Endothelial cell of umbilical vein (primary cell): ENCODE data around the gene TNFRSF14.

ENCODE experiments used
- EZH2 ChIP-seq: IDR thresholded peaks from 2 replicates; pipeline ENCODE4 v1.6.1; 2012; ENCODE audit warnings: borderline replicate concordance, low read depth, mild to moderate bottlenecking, moderate library complexity, low read length, inconsistent platforms; ENCODE audit not compliant: severe bottlenecking
- FOS ChIP-seq: IDR thresholded peaks from 2 replicates; pipeline ENCODE4 v1.6.1; 2011; ENCODE audit warnings: mild to moderate bottlenecking, low read length, moderate library complexity, borderline replicate concordance; ENCODE audit not compliant: insufficient read depth
- GATA2 ChIP-seq: IDR thresholded peaks from 2 replicates; pipeline ENCODE4 v1.7.0; 2011; ENCODE audit warnings: low read depth, mild to moderate bottlenecking, moderate library complexity, mixed read lengths, low read length; ENCODE audit not compliant: insufficient read length, insufficient read depth
- JUN ChIP-seq: IDR thresholded peaks from 2 replicates; pipeline ENCODE4 v1.6.1; 2011; ENCODE audit warnings: borderline replicate concordance, low read depth; ENCODE audit not compliant: insufficient read length, insufficient read depth
- MYC ChIP-seq: IDR thresholded peaks from one replicate; pipeline ENCODE4 v1.6.1; 2011; ENCODE audit warnings: mild to moderate bottlenecking, low read depth, low read length
- POLR2A ChIP-seq: IDR thresholded peaks from 2 replicates; pipeline ENCODE4 v1.6.1; 2012; ENCODE audit warnings: low read depth, mild to moderate bottlenecking, control low read depth, low read length
- POLR2AphosphoS5 ChIP-seq: IDR thresholded peaks from 2 replicates; pipeline ENCODE4 v1.6.1; 2012; ENCODE audit warnings: low read depth, mild to moderate bottlenecking, control low read depth, low read length, moderate library complexity; ENCODE audit not compliant: insufficient read depth
- TF ChIP-seq, protein P1 (sequence below), 2 donors: IDR thresholded peaks; 1 replicate in 1 of 2; 2 replicates in 1 of 2; pipeline ENCODE4 v1.5.1; 2011; ENCODE audit warnings: low read length in 2 of 2, mild to moderate bottlenecking in 2 of 2, moderate library complexity in 2 of 2, control low read depth in 1 of 2, inconsistent platforms in 1 of 2, low read depth in 1 of 2; ENCODE audit not compliant: insufficient read depth in 1 of 2; ENCODE audit errors: extremely low read depth in 1 of 2
- TF ChIP-seq, protein P2 (sequence below): IDR thresholded peaks from 2 replicates; pipeline ENCODE4 v1.6.1; 2011; ENCODE audit not compliant: insufficient read depth, insufficient read length

DNA sequence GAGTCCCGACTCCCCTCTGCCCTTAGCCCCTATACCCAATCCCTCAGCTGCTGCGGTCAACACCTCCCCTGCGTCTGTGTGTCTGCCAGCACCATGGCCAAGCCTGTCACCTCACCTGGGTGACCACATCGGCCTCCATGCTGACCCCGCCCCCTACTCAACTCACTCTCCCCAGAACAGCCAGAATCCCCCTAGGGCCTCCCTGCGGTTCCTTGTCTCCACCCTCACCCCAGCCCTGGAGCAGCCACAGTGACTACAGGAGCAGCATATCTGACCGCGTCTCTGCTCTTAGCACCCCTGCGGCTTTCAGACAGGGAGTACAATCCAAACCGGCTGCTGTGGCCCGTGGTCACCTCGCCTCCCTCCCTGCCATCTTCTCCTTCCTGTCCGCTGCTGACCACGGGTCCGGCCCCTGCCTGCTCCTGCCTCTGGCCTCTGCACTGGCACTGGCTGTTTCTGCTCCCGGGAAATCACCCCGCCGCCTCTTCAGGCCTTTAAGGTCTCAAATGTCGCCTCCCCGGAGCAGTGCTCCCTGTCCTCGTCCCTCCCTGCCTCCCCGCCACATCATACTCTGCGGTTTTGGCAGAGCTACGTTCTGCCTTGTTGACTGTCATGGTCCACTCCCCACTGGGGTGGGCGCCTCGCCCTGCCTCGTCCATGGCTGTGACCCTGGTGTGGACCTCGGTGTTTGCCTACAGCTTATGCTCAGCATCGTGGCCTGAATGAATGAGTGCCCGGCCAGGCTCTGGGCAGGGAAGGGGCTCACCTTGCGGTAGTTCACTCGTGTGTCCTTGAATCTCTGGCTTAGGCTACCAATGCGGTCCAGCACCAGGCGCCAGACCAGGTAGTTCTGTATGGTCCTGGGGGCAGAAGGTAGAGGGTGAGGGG is 41.5 kb downstream of the TNFRSF14 start:
- TF ChIP-seq, protein P1, sequence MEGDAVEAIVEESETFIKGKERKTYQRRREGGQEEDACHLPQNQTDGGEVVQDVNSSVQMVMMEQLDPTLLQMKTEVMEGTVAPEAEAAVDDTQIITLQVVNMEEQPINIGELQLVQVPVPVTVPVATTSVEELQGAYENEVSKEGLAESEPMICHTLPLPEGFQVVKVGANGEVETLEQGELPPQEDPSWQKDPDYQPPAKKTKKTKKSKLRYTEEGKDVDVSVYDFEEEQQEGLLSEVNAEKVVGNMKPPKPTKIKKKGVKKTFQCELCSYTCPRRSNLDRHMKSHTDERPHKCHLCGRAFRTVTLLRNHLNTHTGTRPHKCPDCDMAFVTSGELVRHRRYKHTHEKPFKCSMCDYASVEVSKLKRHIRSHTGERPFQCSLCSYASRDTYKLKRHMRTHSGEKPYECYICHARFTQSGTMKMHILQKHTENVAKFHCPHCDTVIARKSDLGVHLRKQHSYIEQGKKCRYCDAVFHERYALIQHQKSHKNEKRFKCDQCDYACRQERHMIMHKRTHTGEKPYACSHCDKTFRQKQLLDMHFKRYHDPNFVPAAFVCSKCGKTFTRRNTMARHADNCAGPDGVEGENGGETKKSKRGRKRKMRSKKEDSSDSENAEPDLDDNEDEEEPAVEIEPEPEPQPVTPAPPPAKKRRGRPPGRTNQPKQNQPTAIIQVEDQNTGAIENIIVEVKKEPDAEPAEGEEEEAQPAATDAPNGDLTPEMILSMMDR (IDR thresholded peaks at IDR 0.05; ENCODE audit: extremely low read depth in 1 of 2, insufficient read depth in 1 of 2, low read depth in 1 of 2, low read length in 2 of 2) = no peak
- TF ChIP-seq EZH2 (no peak), JUN (no peak), POLR2A (no peak), POLR2AphosphoS5 (no peak), GATA2 (no peak), MYC (no peak), FOS (no peak)
- TF ChIP-seq, protein P2, sequence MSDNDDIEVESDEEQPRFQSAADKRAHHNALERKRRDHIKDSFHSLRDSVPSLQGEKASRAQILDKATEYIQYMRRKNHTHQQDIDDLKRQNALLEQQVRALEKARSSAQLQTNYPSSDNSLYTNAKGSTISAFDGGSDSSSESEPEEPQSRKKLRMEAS = no peak
